SK-N-SH treated with all-trans-retinoic acid at 6 μM for 48 hours (cell line): ENCODE results near the gene AOC3.

Experiments
- CSDC2 ChIP-seq: fragments of 250-450 bp; sonication (Bioruptor Pico); IDR thresholded peaks from 2 replicates; pipeline ENCODE4 v1.5.0; 2020; ENCODE audit warnings: mild to moderate bottlenecking, moderate library complexity
- CSRNP3 ChIP-seq: fragments of 250-450 bp; sonication (Bioruptor Pico); IDR thresholded peaks from 2 replicates; pipeline ENCODE4 v1.5.1; 2021; ENCODE audit warnings: mild to moderate bottlenecking, moderate library complexity
- OSR1 ChIP-seq: fragments of 250-450 bp; sonication (Bioruptor Pico); IDR thresholded peaks from 2 replicates; pipeline ENCODE4 v1.8.0; 2022; ENCODE audit warnings: moderate library complexity, mild to moderate bottlenecking, inconsistent platforms
- RARB ChIP-seq: fragments of 250-450 bp; sonication (Bioruptor Pico); IDR thresholded peaks from 2 replicates; pipeline ENCODE4 v1.8.0; 2021; ENCODE audit warnings: mild to moderate bottlenecking, moderate library complexity
- TOX ChIP-seq: fragments of 250-450 bp; sonication (Bioruptor Pico); IDR thresholded peaks from 2 replicates; pipeline ENCODE4 v1.8.0; 2021; ENCODE audit warnings: mild to moderate bottlenecking, moderate library complexity, borderline replicate concordance
- TSHZ2 ChIP-seq: fragments of 250-450 bp; sonication (Bioruptor Pico); IDR thresholded peaks from 2 replicates; pipeline ENCODE4 v1.5.0; 2020; ENCODE audit warnings: mild to moderate bottlenecking, moderate library complexity
- ZNF70 ChIP-seq: fragments of 450-650 bp; formaldehyde crosslinking; IDR thresholded peaks from 2 replicates; pipeline ENCODE4 v1.5.0; 2020; ENCODE audit warnings: mild to moderate bottlenecking, moderate library complexity
- TF ChIP-seq, protein P1 (sequence below): fragments of 250-450 bp; sonication (Bioruptor Pico); IDR thresholded peaks from 2 replicates; pipeline ENCODE4 v1.5.1; 2020; ENCODE audit warnings: low read depth, mild to moderate bottlenecking, moderate library complexity
- TF ChIP-seq, protein P2 (sequence below): fragments of 250-450 bp; sonication (Bioruptor Pico); IDR thresholded peaks from 2 replicates; pipeline ENCODE4 v1.8.0; 2020; ENCODE audit warnings: mild to moderate bottlenecking, moderate library complexity, borderline replicate concordance

DNA sequence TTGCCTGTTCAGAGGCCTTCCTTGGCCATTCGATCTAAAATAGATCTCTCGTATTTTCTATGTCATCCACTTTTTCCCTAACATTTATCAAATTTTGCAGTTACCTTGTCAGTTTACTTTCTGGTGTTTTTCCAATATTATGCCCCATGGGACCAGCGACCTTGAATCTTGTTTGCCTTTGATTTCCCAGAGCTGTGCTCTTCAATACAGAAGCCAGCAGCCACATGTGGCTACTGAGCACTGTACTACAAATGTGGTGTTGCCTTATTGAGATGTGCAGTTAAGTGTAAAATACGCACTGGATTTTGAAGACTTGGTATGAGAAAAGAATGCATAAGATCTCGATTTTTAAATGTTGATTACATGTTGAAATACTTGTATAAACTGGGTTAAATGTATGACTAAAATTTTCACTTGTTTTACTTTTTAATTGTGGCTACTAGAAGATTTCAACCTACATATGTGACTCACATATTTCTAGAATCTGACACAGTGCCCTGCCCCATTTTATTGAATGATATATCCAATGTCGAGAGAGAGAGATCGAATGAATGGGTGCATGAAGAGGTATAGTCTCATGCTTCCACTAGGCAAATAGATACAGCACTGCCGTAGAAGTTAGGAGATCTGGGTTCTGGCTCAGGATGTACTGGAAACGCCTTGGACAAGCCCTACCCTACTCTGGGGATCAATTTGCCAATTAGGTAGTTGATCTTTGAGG is 18.6 kb upstream of the AOC3 start:
- TF ChIP-seq TOX (no peak), CSRNP3 (CRISPR knock-in tag) (no peak), OSR1 (no peak), CSDC2 (no peak), ZNF70 (CRISPR knock-in tag) (no peak), RARB (CRISPR knock-in tag) (no peak), TSHZ2 (no peak)
- TF ChIP-seq, protein P1, sequence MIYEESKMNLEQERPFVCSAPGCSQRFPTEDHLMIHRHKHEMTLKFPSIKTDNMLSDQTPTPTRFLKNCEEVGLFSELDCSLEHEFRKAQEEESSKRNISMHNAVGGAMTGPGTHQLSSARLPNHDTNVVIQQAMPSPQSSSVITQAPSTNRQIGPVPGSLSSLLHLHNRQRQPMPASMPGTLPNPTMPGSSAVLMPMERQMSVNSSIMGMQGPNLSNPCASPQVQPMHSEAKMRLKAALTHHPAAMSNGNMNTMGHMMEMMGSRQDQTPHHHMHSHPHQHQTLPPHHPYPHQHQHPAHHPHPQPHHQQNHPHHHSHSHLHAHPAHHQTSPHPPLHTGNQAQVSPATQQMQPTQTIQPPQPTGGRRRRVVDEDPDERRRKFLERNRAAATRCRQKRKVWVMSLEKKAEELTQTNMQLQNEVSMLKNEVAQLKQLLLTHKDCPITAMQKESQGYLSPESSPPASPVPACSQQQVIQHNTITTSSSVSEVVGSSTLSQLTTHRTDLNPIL, result no peak
- TF ChIP-seq, protein P2, sequence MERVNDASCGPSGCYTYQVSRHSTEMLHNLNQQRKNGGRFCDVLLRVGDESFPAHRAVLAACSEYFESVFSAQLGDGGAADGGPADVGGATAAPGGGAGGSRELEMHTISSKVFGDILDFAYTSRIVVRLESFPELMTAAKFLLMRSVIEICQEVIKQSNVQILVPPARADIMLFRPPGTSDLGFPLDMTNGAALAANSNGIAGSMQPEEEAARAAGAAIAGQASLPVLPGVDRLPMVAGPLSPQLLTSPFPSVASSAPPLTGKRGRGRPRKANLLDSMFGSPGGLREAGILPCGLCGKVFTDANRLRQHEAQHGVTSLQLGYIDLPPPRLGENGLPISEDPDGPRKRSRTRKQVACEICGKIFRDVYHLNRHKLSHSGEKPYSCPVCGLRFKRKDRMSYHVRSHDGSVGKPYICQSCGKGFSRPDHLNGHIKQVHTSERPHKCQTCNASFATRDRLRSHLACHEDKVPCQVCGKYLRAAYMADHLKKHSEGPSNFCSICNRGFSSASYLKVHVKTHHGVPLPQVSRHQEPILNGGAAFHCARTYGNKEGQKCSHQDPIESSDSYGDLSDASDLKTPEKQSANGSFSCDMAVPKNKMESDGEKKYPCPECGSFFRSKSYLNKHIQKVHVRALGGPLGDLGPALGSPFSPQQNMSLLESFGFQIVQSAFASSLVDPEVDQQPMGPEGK, result no peak
